Activated CD4-positive, alpha-beta T cell treated with anti-CD3 and anti-CD28 coated beads, Interleukin-2, amount 50 U/mL, for 24 hours (primary cell): ENCODE measurements around the gene VPS52.

ENCODE experiments used
- DNase-seq, 2 donors: peaks; one replicate each; pipeline ENCODE4 v3.0.0-alpha.2; 2020; ENCODE audit warnings: low read depth in 1 of 2, low spot score in 1 of 2

VPS52 gene

DNA sequence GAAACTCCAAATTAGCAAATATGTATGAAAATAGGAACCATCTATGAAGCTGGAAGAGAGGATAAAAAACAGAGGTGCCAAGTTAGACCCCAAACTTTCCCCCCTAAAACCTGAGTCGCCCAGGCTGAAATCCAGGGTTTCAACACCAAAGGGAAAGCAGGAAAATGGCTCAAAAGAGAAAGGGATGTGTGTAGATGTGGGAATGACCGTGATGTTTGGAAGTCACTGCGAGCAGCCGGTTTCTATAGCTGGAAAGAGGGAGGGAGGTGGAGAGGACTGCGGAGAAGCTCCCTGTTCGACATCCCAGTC, 58.9 kb downstream of the VPS52 start:
- no peak for DNase-seq

DNA sequence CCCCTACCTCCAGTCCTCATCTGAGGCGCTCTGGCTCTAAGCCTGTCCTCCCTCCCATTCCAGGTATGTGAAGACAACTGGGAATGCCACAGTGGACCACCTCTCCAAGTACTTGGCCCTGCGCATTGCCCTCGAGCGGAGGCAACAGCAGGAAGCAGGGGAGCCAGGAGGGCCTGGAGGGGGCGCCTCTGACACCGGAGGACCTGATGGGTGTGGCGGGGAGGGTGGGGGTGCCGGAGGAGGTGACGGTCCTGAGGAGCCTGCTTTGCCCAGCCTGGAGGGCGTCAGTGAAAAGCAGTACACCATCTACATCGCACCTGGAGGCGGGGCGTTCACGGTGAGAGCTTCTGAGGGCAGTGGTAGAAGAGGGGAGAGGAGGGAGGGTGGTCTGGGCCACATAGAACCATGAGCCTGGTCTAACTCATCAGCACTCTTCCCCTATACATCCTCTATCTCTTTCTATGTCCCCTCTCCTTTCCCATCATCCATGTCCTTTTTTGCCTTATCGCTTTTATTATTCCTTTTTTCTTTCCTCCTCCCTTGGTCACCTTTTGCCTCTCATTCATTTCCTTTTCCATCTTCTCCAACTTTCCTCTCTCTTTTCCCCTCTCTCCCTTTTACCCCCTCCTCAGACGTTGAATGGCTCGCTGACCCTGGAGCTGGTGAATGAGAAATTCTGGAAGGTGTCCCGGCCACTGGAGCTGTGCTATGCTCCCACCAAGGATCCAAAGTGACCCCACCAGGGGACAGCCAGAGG, 59.8 kb downstream of the VPS52 start:
- DNase-seq: no peak

DNA sequence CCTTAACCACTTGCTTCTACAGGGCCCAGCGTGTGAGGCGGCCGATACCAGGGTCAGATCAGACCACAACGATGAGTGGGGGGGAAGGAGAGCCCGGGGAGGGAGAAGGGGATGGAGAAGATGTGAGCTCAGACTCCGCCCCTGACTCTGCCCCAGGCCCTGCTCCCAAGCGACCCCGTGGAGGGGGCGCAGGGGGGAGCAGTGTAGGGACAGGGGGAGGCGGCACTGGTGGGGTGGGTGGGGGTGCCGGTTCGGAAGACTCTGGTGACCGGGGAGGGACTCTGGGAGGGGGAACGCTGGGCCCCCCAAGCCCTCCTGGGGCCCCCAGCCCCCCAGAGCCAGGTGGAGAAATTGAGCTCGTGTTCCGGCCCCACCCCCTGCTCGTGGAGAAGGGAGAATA, 60.5 kb downstream of the VPS52 start:
- no peak for DNase-seq

DNA sequence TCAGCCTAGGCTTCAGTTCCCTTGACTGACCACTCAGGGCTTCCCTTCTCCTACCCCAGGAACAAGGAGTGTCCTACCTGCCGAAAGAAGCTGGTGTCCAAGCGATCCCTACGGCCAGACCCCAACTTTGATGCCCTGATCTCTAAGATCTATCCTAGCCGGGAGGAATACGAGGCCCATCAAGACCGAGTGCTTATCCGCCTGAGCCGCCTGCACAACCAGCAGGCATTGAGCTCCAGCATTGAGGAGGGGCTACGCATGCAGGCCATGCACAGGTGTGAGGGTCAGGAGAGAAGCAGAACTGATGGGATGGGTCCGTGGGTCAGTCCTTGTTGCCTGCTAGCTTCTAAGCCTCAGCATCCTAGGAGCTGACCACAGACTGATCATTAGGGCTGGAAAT, 61.8 kb downstream of the VPS52 start:
- no peak for DNase-seq

DNA sequence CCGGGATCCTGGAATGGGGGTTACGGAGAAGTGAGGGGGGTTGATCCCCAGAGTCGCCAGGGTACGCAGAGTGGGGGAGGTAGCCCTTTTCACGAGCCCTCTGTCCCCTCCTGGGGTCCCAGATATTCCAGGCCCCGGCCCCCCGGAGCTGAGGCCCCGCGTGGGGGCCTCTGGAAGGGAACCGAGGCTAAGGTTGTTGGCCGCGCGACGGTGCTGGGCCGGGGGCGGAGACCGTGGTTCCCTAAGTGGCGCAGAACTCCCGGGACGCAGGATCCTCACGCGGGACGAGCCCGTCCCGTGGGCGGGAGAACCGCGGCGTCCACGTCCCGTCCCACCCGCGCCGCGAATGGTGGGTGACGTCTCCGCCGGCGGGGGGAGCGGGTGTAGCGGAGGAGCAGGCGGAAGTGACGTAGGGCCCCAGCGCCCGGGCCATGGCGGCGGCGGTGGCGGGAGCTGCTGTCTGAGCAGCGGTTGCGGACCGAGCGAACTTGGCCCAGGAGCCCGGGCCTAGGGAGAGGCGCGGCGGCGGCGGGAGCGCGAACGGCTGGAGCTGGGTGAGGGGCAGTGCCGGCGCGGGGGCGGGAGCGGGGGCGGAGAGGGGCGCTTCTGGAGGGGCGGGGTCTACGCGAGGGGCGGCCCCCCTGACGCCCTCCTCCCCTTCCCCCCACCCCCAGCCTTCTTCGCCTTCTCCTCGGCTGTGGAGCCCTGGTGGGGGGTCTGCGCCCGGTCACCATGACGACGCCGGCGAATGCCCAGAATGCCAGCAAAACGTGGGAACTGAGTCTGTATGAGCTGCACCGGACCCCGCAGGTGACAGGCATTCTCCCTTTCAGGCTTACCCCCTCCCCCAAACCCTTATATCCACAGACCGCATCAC, 63.3 kb downstream of the VPS52 start, which contains the start of gene RING1:
RING1 (plus strand) TSS at position 410 of the 877 bp plus-strand sequence; CDS start at position 733, 323 bp downstream.
- DNase-seq: peak; percentile 74 to 76

DNA sequence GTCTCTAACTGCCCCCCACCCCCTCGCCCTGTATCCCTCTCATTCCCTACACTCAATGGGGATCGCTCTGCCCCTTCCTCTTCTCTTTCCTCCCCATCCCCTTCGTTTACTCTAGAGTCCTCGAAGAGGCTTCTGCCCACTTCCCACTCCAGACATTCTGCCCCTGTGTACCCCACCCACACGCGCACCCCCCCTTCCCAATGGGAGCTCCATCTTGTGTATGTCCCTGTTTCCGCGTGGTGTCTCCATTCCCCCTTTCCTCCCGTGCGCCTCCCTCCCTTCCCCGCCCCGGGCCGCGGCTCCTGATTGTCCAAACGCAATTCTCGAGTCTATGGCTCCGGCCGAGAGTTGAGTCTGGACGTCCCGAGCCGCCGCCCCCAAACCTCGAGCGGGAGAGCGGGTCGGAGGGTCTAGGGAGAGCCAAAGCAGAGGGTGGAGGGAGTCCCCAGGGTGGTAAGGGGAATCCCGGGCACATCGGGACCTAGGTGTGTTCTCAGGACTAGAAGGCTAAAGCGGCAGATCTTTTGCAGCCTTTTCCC, 64.1 kb downstream of the VPS52 start:
- DNase-seq: no peak

DNA sequence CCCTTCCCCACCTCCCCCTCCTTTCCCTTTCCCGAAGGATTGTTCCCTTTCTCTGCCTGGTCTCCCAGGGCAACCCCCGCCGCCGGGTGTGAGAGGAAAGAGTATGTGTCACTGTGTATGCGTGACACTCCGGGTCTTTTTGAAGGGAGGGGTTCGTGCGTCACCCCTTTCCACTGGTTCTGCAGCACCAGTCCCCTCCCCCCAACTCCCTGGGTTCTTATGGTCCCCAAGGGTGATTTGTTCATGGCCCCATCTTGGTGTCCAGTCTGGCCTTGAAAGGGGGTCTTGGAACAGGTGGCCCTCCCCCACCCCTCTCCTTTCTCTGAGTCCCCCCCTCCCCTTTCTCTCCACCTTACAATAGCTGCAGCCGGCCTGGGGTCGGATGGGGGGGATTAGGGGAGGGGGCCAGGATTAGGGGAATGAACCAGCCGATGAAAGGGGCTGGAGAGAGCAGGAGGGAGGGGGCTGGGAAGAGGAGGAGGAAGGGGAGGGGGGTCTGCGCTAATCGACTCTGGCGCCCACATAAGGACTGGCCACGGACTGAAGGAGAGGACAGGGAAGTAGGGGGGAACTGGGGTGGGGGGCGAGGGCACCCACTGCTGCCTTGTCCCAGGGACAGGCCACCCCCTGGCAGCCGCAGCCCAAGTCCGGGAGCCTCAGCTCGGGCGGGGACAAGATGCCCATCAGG, 64.7 kb downstream of the VPS52 start:
- no peak for DNase-seq

DNA sequence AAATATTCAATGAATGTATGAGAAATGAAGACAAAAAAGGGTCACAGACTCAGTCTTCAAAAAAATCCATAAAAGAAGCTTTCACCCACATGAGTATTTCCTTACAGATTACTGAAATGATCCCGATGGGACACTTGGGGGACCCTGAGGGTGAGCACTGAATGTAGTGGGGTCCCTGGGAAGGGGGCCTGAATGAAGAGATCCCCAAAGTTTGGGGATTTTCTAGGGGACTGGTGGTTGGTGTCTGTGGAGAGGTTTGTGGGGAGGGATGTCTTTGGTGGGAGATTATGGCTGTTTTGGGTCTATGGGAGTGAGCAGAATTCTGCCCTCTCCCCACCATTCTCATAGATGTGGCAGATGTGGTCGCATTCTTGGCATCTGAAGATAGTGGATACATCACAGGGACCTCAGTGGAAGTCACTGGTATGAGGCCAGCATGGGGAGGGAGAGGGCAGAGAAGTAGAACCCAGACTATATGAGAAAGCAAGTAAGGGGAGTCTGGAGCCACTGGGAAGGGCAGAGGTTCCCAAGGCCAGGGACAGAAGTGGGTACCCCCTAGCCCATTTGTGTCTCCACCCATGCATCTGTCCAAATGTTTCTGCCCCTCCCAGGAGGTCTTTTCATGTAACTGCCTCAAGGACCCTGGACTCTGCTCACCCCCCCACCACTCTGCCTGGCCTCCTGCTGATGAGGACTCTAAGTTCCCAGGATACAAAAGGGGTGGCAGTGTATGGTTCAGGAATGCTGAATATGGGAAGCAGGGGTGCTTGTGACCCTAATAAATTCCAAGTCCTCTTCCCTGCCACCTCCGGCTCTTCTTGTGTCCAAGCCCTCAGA, 65.4 kb downstream of the VPS52 start:
- no peak for DNase-seq

DNA sequence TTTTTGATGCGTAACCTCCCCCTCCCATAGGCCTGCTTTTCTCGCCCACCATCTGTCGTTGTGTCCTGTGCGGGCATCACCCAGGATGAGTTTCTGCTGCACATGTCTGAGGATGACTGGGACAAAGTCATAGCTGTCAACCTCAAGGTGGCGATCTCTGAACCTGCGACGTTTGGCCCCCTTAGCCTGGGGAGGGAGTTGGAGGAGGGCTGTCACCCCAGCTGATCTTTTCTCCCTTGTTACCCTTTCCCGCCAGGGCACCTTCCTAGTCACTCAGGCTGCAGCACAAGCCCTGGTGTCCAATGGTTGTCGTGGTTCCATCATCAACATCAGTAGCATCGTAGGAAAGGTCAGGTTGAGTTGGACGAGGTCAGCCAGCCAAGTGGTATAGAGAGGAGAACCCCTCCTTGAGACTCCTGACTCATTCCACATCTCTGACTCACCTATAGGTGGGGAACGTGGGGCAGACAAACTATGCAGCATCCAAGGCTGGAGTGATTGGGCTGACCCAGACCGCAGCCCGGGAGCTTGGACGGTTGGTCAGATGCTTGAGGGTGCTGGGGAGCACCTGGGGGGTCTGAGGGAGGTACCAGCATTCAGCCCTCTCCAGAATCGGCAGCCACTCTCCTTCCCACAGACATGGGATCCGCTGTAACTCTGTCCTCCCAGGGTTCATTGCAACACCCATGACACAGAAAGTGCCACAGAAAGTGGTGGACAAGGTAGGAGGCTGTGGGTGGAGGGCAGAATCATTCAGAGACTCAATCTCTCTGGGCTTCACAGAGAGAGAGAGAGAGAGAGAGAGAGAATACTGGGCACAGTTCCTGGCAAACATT, 66.3 kb downstream of the VPS52 start:
- no peak for DNase-seq

DNA sequence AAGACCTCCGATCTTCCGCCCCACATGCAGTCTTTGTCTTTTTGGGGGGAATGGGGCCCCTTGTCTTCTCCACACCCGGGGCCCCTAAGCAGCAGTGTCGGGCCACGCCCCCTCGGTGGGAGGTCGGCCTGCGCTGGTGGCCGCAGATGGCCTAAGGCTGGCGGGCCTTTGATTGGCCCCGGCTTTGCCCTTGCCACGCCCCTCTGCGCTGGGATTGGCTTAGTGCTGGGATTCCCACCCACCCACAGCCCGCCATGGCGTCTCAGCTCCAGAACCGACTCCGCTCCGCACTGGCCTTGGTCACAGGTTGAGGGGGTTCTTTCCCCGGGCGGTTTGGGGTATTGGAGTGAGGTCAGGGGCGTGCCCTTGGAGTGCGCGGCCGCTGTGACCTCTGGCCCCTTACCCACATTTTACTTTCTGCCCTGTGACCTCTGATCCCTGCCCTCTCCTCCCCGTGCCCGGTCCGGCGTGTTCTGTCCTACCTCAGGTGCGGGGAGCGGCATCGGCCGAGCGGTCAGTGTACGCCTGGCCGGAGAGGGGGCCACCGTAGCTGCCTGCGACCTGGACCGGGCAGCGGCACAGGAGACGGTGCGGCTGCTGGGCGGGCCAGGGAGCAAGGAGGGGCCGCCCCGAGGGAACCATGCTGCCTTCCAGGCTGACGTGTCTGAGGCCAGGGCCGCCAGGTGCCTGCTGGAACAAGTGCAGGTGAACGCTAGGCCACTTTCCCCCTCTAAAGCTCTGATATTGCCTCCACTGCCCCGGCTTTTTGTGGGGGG, 67.1 kb downstream of the VPS52 start, which contains the start of gene HSD17B8:
HSD17B8 (plus strand) TSS at position 241 of the 776 bp plus-strand sequence; CDS start at position 255, 14 bp downstream.
- DNase-seq: peak; percentile 73 to 88

DNA sequence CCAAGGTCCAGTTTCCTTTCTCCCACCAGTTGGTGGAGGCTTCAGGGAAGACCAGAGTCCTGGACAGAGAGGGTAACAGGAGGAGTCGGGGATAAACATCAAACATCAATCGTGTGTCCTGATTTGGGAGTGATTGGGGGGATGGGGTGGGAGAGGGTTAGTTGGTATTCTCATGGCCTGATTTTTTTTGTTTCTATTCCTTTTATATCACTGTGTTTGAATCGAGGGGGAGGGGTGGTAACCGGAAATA, 67.6 kb downstream of the VPS52 start:
- no peak for DNase-seq

DNA sequence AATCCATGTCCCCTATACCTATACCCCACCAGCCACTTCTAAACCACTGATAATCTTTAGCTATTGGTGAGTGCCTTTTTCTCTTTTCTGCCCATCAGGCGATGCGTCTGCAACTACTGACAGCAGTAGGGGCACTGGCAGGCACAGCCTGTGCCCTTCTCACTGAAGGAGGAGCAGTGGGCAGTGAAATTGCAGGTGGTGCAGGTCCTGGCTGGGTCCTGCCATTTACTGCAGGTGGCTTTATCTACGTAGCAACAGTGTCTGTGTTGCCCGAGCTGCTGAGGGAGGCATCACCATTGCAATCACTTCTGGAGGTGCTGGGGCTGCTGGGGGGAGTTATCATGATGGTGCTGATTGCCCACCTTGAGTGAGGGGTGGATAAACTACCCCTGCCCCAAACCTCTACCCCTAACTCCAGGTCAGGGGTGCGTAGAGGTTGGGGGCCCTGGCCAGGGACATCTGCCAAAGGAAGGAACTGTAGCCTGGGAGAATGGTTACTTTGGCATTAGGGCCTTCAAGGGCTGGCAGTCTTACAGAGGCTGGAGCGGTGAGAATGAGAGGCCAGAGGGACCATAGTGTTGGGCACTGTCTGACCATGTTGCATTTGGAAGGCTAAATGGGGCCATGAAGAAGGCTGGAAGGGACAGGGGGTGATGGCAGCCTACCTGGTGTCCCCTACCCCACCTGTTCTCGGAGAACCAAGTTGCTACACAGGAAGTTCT, 68.1 kb downstream of the VPS52 start:
- no peak for DNase-seq

DNA sequence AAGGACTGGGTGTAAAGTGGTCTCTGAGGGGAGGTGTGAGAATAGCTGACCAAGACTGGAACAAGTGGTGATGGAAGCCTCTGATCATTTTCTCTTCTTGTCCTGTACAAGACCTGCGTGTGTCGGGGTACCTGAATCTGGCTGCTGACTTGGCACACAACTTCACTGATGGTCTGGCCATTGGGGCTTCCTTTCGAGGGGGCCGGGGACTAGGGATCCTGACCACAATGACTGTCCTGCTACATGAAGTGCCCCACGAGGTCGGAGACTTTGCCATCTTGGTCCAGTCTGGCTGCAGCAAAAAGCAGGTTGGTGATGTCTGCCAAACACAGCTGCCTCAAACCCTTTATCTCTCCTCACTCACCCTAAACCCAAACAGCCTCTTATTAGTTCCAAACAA, 68.9 kb downstream of the VPS52 start:
- DNase-seq: no peak

DNA sequence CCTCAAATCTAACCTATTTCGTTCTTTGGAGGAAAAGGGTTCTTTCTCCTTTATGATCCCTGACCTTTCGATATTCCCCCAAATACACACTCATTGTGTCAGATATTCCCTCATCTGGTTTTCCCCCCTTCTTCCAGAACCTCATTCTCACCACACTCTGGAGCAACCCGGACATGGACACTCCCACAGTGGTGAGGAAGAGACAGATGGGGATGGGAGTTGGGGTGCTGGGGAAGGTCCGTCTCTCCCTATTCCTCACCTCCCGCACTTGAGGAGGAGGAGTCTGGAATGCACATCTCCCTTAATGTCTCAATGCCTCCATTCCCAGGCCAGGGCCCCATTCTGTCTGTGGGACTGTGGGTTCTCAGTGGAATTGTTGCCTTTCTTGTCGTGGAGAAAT, 69.7 kb downstream of the VPS52 start:
- no peak for DNase-seq

DNA sequence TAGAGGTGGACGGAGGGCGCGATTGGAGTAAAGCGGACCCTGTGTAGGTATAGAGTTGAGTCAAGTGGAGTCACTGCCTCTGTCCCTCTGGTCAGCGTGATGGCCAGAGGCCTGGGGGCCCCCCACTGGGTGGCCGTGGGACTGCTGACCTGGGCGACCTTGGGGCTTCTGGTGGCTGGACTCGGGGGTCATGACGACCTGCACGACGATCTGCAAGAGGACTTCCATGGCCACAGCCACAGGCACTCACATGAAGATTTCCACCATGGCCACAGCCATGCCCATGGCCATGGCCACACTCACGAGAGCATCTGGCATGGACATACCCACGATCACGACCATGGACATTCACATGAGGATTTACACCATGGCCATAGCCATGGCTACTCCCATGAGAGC, 70.5 kb downstream of the VPS52 start:
- DNase-seq: no peak
